HEK293 (cell line): ENCODE measurements around the gene INKA2.

Experiments
- GLIS1 ChIP-seq: fragments of 450-650 bp; formaldehyde crosslinking; IDR thresholded peaks from 2 replicates; pipeline ENCODE4 v1.5.1; 2016; ENCODE audit warnings: missing biosample characterization, missing genetic modification characterization
- KLF1 ChIP-seq: fragments of 450-650 bp; formaldehyde crosslinking; IDR thresholded peaks from 2 replicates; pipeline ENCODE4 v1.5.1; 2016; ENCODE audit warnings: missing biosample characterization, missing genetic modification characterization
- KLF10 ChIP-seq: fragments of 450-650 bp; IDR thresholded peaks from 2 replicates; pipeline ENCODE4 v1.5.1; 2018; ENCODE audit warnings: missing biosample characterization, mild to moderate bottlenecking, missing genetic modification characterization
- KLF7 ChIP-seq: fragments of 450-650 bp; formaldehyde crosslinking; IDR thresholded peaks from 2 replicates; pipeline ENCODE4 v1.5.1; 2016; ENCODE audit warnings: missing biosample characterization, missing genetic modification characterization, borderline replicate concordance
- KLF9 ChIP-seq: fragments of 450-650 bp; formaldehyde crosslinking; IDR thresholded peaks from 2 replicates; pipeline ENCODE4 v1.5.1; 2016; ENCODE audit warnings: missing biosample characterization, missing genetic modification characterization, low read depth
- MZF1 ChIP-seq: fragments of 450-650 bp; formaldehyde crosslinking; IDR thresholded peaks from 2 replicates; pipeline ENCODE4 v1.5.1; 2017; ENCODE audit warnings: missing biosample characterization, missing genetic modification characterization, borderline replicate concordance
- YY1 ChIP-seq: fragments of 450-650 bp; formaldehyde crosslinking; IDR thresholded peaks from 2 replicates; pipeline ENCODE4 v1.5.1; 2018; ENCODE audit warnings: missing biosample characterization, missing genetic modification characterization
- ZFP69B ChIP-seq: fragments of 450-650 bp; formaldehyde crosslinking; IDR thresholded peaks from 2 replicates; pipeline ENCODE4 v1.5.1; 2016; ENCODE audit warnings: missing biosample characterization, missing genetic modification characterization
- ZNF121 ChIP-seq: fragments of 450-650 bp; formaldehyde crosslinking; IDR thresholded peaks from 2 replicates; pipeline ENCODE4 v1.5.1; 2016; ENCODE audit warnings: missing biosample characterization, missing genetic modification characterization
- ZNF138 ChIP-seq: fragments of 450-650 bp; formaldehyde crosslinking; IDR thresholded peaks from 2 replicates; pipeline ENCODE4 v1.5.1; 2016; ENCODE audit warnings: missing biosample characterization, missing genetic modification characterization, borderline replicate concordance
- ZNF140 ChIP-seq: fragments of 450-650 bp; formaldehyde crosslinking; IDR thresholded peaks from 2 replicates; pipeline ENCODE4 v1.5.1; 2016; ENCODE audit warnings: missing biosample characterization, missing genetic modification characterization
- ZNF169 ChIP-seq: fragments of 450-650 bp; formaldehyde crosslinking; IDR thresholded peaks from 2 replicates; pipeline ENCODE4 v1.5.1; 2016; ENCODE audit warnings: missing biosample characterization, missing genetic modification characterization
- ZNF184 ChIP-seq: fragments of 450-650 bp; IDR thresholded peaks from 2 replicates; pipeline ENCODE4 v1.5.1; 2018; ENCODE audit warnings: missing biosample characterization, mild to moderate bottlenecking, missing genetic modification characterization
- ZNF2 ChIP-seq: fragments of 450-650 bp; formaldehyde crosslinking; IDR thresholded peaks from 2 replicates; pipeline ENCODE4 v1.5.1; 2016; ENCODE audit warnings: missing biosample characterization, missing genetic modification characterization
- ZNF354C ChIP-seq: fragments of 450-650 bp; formaldehyde crosslinking; IDR thresholded peaks from 2 replicates; pipeline ENCODE4 v1.5.1; 2016; ENCODE audit warnings: missing biosample characterization, missing genetic modification characterization, low read depth, borderline replicate concordance
- ZNF391 ChIP-seq: fragments of 450-650 bp; formaldehyde crosslinking; IDR thresholded peaks from 2 replicates; pipeline ENCODE4 v1.5.1; 2016; ENCODE audit warnings: low read depth, missing biosample characterization, missing genetic modification characterization, borderline replicate concordance
- ZNF423 ChIP-seq: fragments of 450-650 bp; formaldehyde crosslinking; IDR thresholded peaks from 2 replicates; pipeline ENCODE4 v1.5.1; 2016; ENCODE audit warnings: missing biosample characterization, missing genetic modification characterization
- ZNF571 ChIP-seq: fragments of 450-650 bp; formaldehyde crosslinking; IDR thresholded peaks from 2 replicates; pipeline ENCODE4 v1.5.0; 2017; ENCODE audit warnings: missing biosample characterization, missing genetic modification characterization
- ZNF585B ChIP-seq: fragments of 450-650 bp; formaldehyde crosslinking; IDR thresholded peaks from 2 replicates; pipeline ENCODE4 v1.5.1; 2016; ENCODE audit warnings: missing biosample characterization, missing genetic modification characterization
- ZNF600 ChIP-seq: fragments of 450-650 bp; formaldehyde crosslinking; IDR thresholded peaks from 2 replicates; pipeline ENCODE4 v1.5.1; 2016; ENCODE audit warnings: missing biosample characterization, missing genetic modification characterization
- ZNF747 ChIP-seq: fragments of 450-650 bp; formaldehyde crosslinking; IDR thresholded peaks from 2 replicates; pipeline ENCODE4 v1.5.1; 2016; ENCODE audit warnings: missing biosample characterization, missing genetic modification characterization
- ZNF776 ChIP-seq: fragments of 450-650 bp; formaldehyde crosslinking; IDR thresholded peaks from 2 replicates; pipeline ENCODE4 v1.5.0; 2017; ENCODE audit warnings: missing biosample characterization, missing genetic modification characterization, borderline replicate concordance
- ZNF843 ChIP-seq: fragments of 450-650 bp; formaldehyde crosslinking; IDR thresholded peaks from 2 replicates; pipeline ENCODE4 v1.5.1; 2016; ENCODE audit warnings: missing biosample characterization, missing genetic modification characterization
- TF ChIP-seq, protein P1 (sequence below): fragments of 450-650 bp; formaldehyde crosslinking; IDR thresholded peaks from 2 replicates; pipeline ENCODE4 v1.5.1; 2016; ENCODE audit warnings: missing biosample characterization, missing genetic modification characterization
- TF ChIP-seq, protein P2 (sequence below): fragments of 450-650 bp; formaldehyde crosslinking; IDR thresholded peaks from 2 replicates; pipeline ENCODE4 v1.5.1; 2017; ENCODE audit warnings: missing biosample characterization, missing genetic modification characterization
- TF ChIP-seq, protein P3 (sequence below): fragments of 450-650 bp; formaldehyde crosslinking; IDR thresholded peaks from 2 replicates; pipeline ENCODE4 v1.5.1; 2016; ENCODE audit warnings: missing biosample characterization, missing genetic modification characterization
- TF ChIP-seq, protein P4 (sequence below): fragments of 450-650 bp; formaldehyde crosslinking; IDR thresholded peaks from 2 replicates; pipeline ENCODE4 v1.5.1; 2016; ENCODE audit warnings: missing biosample characterization, missing genetic modification characterization
- TF ChIP-seq, protein P5 (sequence below): fragments of 450-650 bp; formaldehyde crosslinking; IDR thresholded peaks from 2 replicates; pipeline ENCODE4 v1.5.1; 2017; ENCODE audit warnings: missing biosample characterization, mild to moderate bottlenecking, missing genetic modification characterization, moderate library complexity
- TF ChIP-seq, protein P6 (sequence below): fragments of 450-650 bp; formaldehyde crosslinking; IDR thresholded peaks from 2 replicates; pipeline ENCODE4 v1.5.1; 2016; ENCODE audit warnings: missing biosample characterization, missing genetic modification characterization

The INKA2 gene

DNA sequence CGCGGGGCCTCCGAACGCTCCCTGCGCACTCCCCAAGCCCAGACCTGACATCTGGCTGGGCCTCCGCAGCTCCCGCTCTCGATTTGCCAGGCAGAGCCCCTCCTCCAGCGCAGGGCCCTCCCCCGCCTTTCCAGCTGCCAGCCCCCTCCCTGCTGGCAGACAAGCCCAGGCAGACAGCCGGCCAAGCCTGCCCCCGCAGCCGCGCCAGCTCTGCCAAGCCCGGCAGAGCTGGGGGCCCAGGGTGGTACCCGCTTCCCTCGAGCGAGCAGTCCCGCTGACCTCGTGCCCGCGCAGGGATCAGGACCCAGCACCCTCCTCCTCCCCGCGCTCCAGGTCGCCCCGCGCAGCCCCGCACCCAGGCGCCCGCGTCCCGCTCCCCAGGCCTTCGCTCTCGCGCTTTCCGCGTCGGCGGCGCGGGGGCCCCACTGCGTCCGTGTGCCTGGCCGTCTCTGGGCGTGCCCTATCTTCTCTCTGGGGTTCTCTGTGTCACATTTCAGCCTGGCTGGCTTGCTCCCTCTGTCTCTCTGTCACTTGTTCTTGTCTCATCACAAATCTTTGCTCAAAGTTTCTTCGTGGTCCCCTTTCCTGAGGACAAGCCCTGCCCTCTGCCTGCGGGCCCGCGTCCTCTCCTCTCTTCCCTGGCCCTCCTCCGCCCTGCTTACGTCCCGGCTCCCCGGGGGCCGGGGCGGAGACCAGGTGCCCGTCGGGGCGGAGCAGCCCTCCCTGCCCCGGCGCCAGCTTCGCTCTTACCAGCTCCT lies 580 bp downstream of the INKA2 start (continued):
- TF ChIP-seq ZNF776 (tag by site-specific recombination) (no peak), ZNF354C (tag by site-specific recombination) (no peak), ZNF600 (tag by site-specific recombination) (peak; percentile 65), ZFP69B (tag by site-specific recombination) (0 out of 2 replicates have a peak, but pooled peaks have one; percentile 76), ZNF138 (tag by site-specific recombination) (no peak), ZNF391 (tag by site-specific recombination) (peak; percentile 80), ZNF747 (tag by site-specific recombination) (no peak), ZNF843 (0 out of 2 replicates have a peak, but pooled peaks have one; percentile 22), GLIS1 (tag by site-specific recombination) (peak; percentile 11), MZF1 (0 out of 2 replicates have a peak, but pooled peaks have one; percentile 19), KLF1 (tag by site-specific recombination) (peak; percentile 80), KLF7 (tag by site-specific recombination) (peak; percentile 77), ZNF184 (tag by site-specific recombination) (0 out of 2 replicates have a peak, but pooled peaks have one; percentile 21), ZNF140 (no peak), ZNF585B (tag by site-specific recombination) (0 out of 2 replicates have a peak, but pooled peaks have one; percentile 3), KLF9 (peak; percentile 29), YY1 (tag by site-specific recombination) (no peak), ZNF121 (tag by site-specific recombination) (no peak), ZNF423 (tag by site-specific recombination) (peak; percentile 93), ZNF2 (tag by site-specific recombination) (0 out of 2 replicates have a peak, but pooled peaks have one; percentile 5), ZNF571 (tag by site-specific recombination) (no peak), ZNF169 (tag by site-specific recombination) (no peak), KLF10 (tag by site-specific recombination) (peak; percentile 84)
- TF ChIP-seq, protein P1, sequence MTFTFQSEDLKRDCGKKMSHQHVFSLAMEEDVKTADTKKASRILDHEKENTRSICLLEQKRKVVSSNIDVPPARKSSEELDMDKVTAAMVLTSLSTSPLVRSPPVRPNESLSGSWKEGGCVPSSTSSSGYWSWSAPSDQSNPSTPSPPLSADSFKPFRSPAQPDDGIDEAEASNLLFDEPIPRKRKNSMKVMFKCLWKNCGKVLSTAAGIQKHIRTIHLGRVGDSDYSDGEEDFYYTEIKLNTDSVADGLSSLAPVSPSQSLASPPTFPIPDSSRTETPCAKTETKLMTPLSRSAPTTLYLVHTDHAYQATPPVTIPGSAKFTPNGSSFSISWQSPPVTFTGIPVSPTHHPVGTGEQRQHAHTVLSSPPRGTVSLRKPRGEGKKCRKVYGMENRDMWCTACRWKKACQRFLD: no peak
- TF ChIP-seq, protein P2, sequence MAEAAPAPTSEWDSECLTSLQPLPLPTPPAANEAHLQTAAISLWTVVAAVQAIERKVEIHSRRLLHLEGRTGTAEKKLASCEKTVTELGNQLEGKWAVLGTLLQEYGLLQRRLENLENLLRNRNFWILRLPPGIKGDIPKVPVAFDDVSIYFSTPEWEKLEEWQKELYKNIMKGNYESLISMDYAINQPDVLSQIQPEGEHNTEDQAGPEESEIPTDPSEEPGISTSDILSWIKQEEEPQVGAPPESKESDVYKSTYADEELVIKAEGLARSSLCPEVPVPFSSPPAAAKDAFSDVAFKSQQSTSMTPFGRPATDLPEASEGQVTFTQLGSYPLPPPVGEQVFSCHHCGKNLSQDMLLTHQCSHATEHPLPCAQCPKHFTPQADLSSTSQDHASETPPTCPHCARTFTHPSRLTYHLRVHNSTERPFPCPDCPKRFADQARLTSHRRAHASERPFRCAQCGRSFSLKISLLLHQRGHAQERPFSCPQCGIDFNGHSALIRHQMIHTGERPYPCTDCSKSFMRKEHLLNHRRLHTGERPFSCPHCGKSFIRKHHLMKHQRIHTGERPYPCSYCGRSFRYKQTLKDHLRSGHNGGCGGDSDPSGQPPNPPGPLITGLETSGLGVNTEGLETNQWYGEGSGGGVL (tag by site-specific recombination): peak; percentile 87
- TF ChIP-seq, protein P3, sequence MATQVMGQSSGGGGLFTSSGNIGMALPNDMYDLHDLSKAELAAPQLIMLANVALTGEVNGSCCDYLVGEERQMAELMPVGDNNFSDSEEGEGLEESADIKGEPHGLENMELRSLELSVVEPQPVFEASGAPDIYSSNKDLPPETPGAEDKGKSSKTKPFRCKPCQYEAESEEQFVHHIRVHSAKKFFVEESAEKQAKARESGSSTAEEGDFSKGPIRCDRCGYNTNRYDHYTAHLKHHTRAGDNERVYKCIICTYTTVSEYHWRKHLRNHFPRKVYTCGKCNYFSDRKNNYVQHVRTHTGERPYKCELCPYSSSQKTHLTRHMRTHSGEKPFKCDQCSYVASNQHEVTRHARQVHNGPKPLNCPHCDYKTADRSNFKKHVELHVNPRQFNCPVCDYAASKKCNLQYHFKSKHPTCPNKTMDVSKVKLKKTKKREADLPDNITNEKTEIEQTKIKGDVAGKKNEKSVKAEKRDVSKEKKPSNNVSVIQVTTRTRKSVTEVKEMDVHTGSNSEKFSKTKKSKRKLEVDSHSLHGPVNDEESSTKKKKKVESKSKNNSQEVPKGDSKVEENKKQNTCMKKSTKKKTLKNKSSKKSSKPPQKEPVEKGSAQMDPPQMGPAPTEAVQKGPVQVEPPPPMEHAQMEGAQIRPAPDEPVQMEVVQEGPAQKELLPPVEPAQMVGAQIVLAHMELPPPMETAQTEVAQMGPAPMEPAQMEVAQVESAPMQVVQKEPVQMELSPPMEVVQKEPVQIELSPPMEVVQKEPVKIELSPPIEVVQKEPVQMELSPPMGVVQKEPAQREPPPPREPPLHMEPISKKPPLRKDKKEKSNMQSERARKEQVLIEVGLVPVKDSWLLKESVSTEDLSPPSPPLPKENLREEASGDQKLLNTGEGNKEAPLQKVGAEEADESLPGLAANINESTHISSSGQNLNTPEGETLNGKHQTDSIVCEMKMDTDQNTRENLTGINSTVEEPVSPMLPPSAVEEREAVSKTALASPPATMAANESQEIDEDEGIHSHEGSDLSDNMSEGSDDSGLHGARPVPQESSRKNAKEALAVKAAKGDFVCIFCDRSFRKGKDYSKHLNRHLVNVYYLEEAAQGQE: no peak
- TF ChIP-seq, protein P4, sequence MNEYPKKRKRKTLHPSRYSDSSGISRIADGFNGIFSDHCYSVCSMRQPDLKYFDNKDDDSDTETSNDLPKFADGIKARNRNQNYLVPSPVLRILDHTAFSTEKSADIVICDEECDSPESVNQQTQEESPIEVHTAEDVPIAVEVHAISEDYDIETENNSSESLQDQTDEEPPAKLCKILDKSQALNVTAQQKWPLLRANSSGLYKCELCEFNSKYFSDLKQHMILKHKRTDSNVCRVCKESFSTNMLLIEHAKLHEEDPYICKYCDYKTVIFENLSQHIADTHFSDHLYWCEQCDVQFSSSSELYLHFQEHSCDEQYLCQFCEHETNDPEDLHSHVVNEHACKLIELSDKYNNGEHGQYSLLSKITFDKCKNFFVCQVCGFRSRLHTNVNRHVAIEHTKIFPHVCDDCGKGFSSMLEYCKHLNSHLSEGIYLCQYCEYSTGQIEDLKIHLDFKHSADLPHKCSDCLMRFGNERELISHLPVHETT (tag by site-specific recombination): 0 out of 2 replicates have a peak, but pooled peaks have one; percentile 14
- TF ChIP-seq, protein P5, sequence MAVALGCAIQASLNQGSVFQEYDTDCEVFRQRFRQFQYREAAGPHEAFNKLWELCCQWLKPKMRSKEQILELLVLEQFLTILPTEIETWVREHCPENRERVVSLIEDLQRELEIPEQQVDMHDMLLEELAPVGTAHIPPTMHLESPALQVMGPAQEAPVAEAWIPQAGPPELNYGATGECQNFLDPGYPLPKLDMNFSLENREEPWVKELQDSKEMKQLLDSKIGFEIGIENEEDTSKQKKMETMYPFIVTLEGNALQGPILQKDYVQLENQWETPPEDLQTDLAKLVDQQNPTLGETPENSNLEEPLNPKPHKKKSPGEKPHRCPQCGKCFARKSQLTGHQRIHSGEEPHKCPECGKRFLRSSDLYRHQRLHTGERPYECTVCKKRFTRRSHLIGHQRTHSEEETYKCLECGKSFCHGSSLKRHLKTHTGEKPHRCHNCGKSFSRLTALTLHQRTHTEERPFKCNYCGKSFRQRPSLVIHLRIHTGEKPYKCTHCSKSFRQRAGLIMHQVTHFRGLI: peak; percentile 92
- TF ChIP-seq, protein P6, sequence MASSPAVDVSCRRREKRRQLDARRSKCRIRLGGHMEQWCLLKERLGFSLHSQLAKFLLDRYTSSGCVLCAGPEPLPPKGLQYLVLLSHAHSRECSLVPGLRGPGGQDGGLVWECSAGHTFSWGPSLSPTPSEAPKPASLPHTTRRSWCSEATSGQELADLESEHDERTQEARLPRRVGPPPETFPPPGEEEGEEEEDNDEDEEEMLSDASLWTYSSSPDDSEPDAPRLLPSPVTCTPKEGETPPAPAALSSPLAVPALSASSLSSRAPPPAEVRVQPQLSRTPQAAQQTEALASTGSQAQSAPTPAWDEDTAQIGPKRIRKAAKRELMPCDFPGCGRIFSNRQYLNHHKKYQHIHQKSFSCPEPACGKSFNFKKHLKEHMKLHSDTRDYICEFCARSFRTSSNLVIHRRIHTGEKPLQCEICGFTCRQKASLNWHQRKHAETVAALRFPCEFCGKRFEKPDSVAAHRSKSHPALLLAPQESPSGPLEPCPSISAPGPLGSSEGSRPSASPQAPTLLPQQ (tag by site-specific recombination): peak; percentile 94
